Mesenteric fat pad (tissue), 1 donor: Measurements from ENCODE around the gene DPYSL3. TPM values are rescaled to one million over a fixed set of nuclear protein-coding genes. Genes with fewer than 3 reads are reported as not detected.
"Not testable (repeated sequence)": the region's sequence is repeated elsewhere in the genome, so short reads cannot be mapped to it uniquely, and the experiment has no call there.

Experiments
- DNase-seq: peaks from one replicate; pipeline ENCODE4 v3.0.0-alpha.2; 2020; ENCODE audit warnings: low spot score
- total RNA-seq: library from RNA; stranded (reverse); fragmentation: NEBNext Ultra II Directional; extraction: Animal tissue kit (Norgen Biotek cat#: 25700); gene quantifications from one replicate; pipeline ENCODE4 v1.2.1, GENCODE V29; 2021
- donor health status: DM: yes; HTN: yes; CAD: no.

DPYSL3 gene
- total RNA-seq, 1 donor from 2014 or later, result 52.4 TPM

- DNase-seq, result no peak
These were observed 136.5 kb downstream of the DPYSL3 start for GRCh38 chr5:147373328-147373727.

GRCh38 chr5:147372191-147372590 is 137.7 kb downstream of the DPYSL3 start:
- no peak for DNase-seq

GRCh38 chr5:147371290-147371689 is 138.6 kb downstream of the DPYSL3 start:
- DNase-seq, result no peak

GRCh38 chr5:147369742-147370374 is 140.0 kb downstream of the DPYSL3 start:
- DNase-seq, result no peak

GRCh38 chr5:147367381-147367780 is 142.5 kb downstream of the DPYSL3 start:
- not testable (repeated sequence) for DNase-seq

- no peak for DNase-seq
These were observed 148.3 kb downstream of the DPYSL3 start for GRCh38 chr5:147361441-147362175.

- no peak for DNase-seq
These were observed 149.1 kb downstream of the DPYSL3 start for GRCh38 chr5:147360816-147361215.

- DNase-seq, result no peak
These were observed 150.3 kb downstream of the DPYSL3 start for GRCh38 chr5:147359581-147359980.

GRCh38 chr5:147359101-147359500 is 150.8 kb downstream of the DPYSL3 start:
- DNase-seq, result no peak

- DNase-seq, result no peak
These were observed 160.6 kb downstream of the DPYSL3 start for GRCh38 chr5:147349241-147349640.

- no peak for DNase-seq
These were observed 161.4 kb downstream of the DPYSL3 start for GRCh38 chr5:147348451-147348850.

- no peak for DNase-seq
These were observed 161.8 kb downstream of the DPYSL3 start for GRCh38 chr5:147348046-147348445.

- DNase-seq, result no peak
These were observed 163.8 kb downstream of the DPYSL3 start for GRCh38 chr5:147346006-147346561.

GRCh38 chr5:147344861-147345260 is 165.0 kb downstream of the DPYSL3 start:
- no peak for DNase-seq

- DNase-seq, result no peak
These were observed 168.5 kb downstream of the DPYSL3 start for GRCh38 chr5:147341345-147341744.

GRCh38 chr5:147340941-147341340 is 168.9 kb downstream of the DPYSL3 start:
- DNase-seq, result no peak
